Effector memory CD4-positive, alpha-beta T cell (primary cell): Measurements from ENCODE around the gene ARHGAP12.

Experiments used
- DNase-seq, 3 donors: peaks; one replicate each; pipeline ENCODE4 v3.0.0-alpha.2; 2020
- H3K27ac ChIP-seq: 2 replicates; pipeline ENCODE4 v1.7.0; 2013; ENCODE audit warnings: mild to moderate bottlenecking, low read length, moderate library complexity; ENCODE audit not compliant: insufficient read depth, poor library complexity, severe bottlenecking
- H3K27me3 ChIP-seq: replicated peaks from 2 replicates; pipeline ENCODE4 v1.7.0; 2013; ENCODE audit warnings: mild to moderate bottlenecking, low read length; ENCODE audit not compliant: insufficient read depth, control insufficient read depth, poor library complexity, severe bottlenecking
- H3K36me3 ChIP-seq: 2 replicates; pipeline ENCODE4 v1.7.0; 2013; ENCODE audit warnings: mild to moderate bottlenecking, low read length, moderate library complexity; ENCODE audit not compliant: control insufficient read depth, insufficient read depth
- H3K4me1 ChIP-seq: 2 replicates; pipeline ENCODE4 v1.7.0; 2013; ENCODE audit warnings: low read length, mild to moderate bottlenecking; ENCODE audit not compliant: control insufficient read depth, insufficient read depth, poor library complexity, severe bottlenecking
- H3K4me3 ChIP-seq: 2 replicates; pipeline ENCODE4 v1.7.0; 2013; ENCODE audit warnings: low read length, low read depth, mild to moderate bottlenecking; ENCODE audit not compliant: insufficient read depth, poor library complexity, severe bottlenecking
- H3K9me3 ChIP-seq: 2 replicates; pipeline ENCODE4 v1.7.0; 2013; ENCODE audit warnings: mild to moderate bottlenecking, low read length, moderate library complexity; ENCODE audit not compliant: control insufficient read depth

ARHGAP12 gene

GRCh38 chr10:31832261-31832660 is 96.4 kb downstream of the ARHGAP12 start:
- Histone ChIP-seq H3K27ac (no peak overlapping the region), H3K9me3 (no peaks in the 10 kb centered on the region), H3K36me3 (peaks cover 1% of the 10 kb centered on the region), H3K4me3 (no peak overlapping the region), H3K4me1 (no peaks in the 10 kb centered on the region), H3K27me3 (no peaks in the 10 kb centered on the region)
- DNase-seq, result no peak

- Histone ChIP-seq H3K27me3 (no peaks in the 10 kb centered on the region), H3K27ac (no peak overlapping the region), H3K4me3 (no peak overlapping the region), H3K36me3 (no peaks in the 10 kb centered on the region), H3K4me1 (no peaks in the 10 kb centered on the region), H3K9me3 (no peaks in the 10 kb centered on the region)
- no peak for DNase-seq
Observed at GRCh38 chr10:31830887-31831286, 97.7 kb downstream of the ARHGAP12 start.

GRCh38 chr10:31829776-31830175 is 98.9 kb downstream of the ARHGAP12 start:
- no peak overlapping the region for H3K27ac ChIP-seq
- peaks cover under 1% of the 10 kb centered on the region for H3K36me3 ChIP-seq
- no peaks in the 10 kb centered on the region for H3K4me1 ChIP-seq
- H3K4me3 ChIP-seq, result no peak overlapping the region
- no peaks in the 10 kb centered on the region for H3K27me3 ChIP-seq
- H3K9me3 ChIP-seq, result no peaks in the 10 kb centered on the region
- no peak for DNase-seq

- no peak for DNase-seq
- Histone ChIP-seq H3K9me3 (no peaks in the 10 kb centered on the region), H3K36me3 (peaks cover 6% of the 10 kb centered on the region), H3K4me1 (no peaks in the 10 kb centered on the region), H3K27me3 (no peaks in the 10 kb centered on the region), H3K27ac (no peak overlapping the region), H3K4me3 (no peak overlapping the region)
Observed at GRCh38 chr10:31823358-31823757, 105.3 kb downstream of the ARHGAP12 start.

- Histone ChIP-seq H3K27me3 (no peaks in the 10 kb centered on the region), H3K4me1 (no peaks in the 10 kb centered on the region), H3K4me3 (no peak overlapping the region), H3K9me3 (no peaks in the 10 kb centered on the region), H3K36me3 (peaks cover 10% of the 10 kb centered on the region), H3K27ac (no peak overlapping the region)
- no peak for DNase-seq
Observed at GRCh38 chr10:31822616-31823318, 105.9 kb downstream of the ARHGAP12 start.

GRCh38 chr10:31822150-31822549 is 106.5 kb downstream of the ARHGAP12 start:
- Histone ChIP-seq H3K4me1 (no peaks in the 10 kb centered on the region), H3K27me3 (no peaks in the 10 kb centered on the region), H3K27ac (no peak overlapping the region), H3K36me3 (peaks cover 10% of the 10 kb centered on the region), H3K9me3 (no peaks in the 10 kb centered on the region), H3K4me3 (no peak overlapping the region)
- no peak for DNase-seq

- Histone ChIP-seq H3K4me1 (no peaks in the 10 kb centered on the region), H3K36me3 (peaks cover 20% of the 10 kb centered on the region), H3K9me3 (no peaks in the 10 kb centered on the region), H3K4me3 (no peak overlapping the region), H3K27me3 (no peaks in the 10 kb centered on the region), H3K27ac (no peak overlapping the region)
- no peak for DNase-seq
Observed at GRCh38 chr10:31820778-31821369, 107.8 kb downstream of the ARHGAP12 start.

- DNase-seq, result no peak
- Histone ChIP-seq H3K36me3 (peaks cover 20% of the 10 kb centered on the region), H3K9me3 (no peaks in the 10 kb centered on the region), H3K27me3 (no peaks in the 10 kb centered on the region), H3K4me1 (no peaks in the 10 kb centered on the region), H3K27ac (no peak overlapping the region), H3K4me3 (no peak overlapping the region)
Observed at GRCh38 chr10:31820096-31820495, 108.5 kb downstream of the ARHGAP12 start.

- Histone ChIP-seq H3K4me1 (no peaks in the 10 kb centered on the region), H3K9me3 (no peaks in the 10 kb centered on the region), H3K27me3 (no peaks in the 10 kb centered on the region), H3K4me3 (no peak overlapping the region), H3K36me3 (peaks cover 16% of the 10 kb centered on the region), H3K27ac (no peak overlapping the region)
- no peak for DNase-seq
Observed at GRCh38 chr10:31819391-31819820, 109.2 kb downstream of the ARHGAP12 start.

GRCh38 chr10:31816318-31816717 is 112.3 kb downstream of the ARHGAP12 start:
- no peak for DNase-seq
- H3K27me3 ChIP-seq, result no peaks in the 10 kb centered on the region
- no peaks in the 10 kb centered on the region for H3K9me3 ChIP-seq
- H3K36me3 ChIP-seq, result peaks cover 18% of the 10 kb centered on the region
- H3K4me3 ChIP-seq, result no peak overlapping the region
- no peak overlapping the region for H3K27ac ChIP-seq
- H3K4me1 ChIP-seq, result no peaks in the 10 kb centered on the region
